ENCODE data around the gene YAE1. TPM values are rescaled to one million over a fixed set of nuclear protein-coding genes. Genes with fewer than 3 reads are reported as not detected.
A peak's percentile ranks its signal among the peaks of the same experiment; 100 is the strongest.

YAE1 gene
- 10 to 100 TPM in 1 of 2 experiments, 1 to 10 TPM in 1; 10.0 to 10.5 TPM for total RNA-seq

DNA sequence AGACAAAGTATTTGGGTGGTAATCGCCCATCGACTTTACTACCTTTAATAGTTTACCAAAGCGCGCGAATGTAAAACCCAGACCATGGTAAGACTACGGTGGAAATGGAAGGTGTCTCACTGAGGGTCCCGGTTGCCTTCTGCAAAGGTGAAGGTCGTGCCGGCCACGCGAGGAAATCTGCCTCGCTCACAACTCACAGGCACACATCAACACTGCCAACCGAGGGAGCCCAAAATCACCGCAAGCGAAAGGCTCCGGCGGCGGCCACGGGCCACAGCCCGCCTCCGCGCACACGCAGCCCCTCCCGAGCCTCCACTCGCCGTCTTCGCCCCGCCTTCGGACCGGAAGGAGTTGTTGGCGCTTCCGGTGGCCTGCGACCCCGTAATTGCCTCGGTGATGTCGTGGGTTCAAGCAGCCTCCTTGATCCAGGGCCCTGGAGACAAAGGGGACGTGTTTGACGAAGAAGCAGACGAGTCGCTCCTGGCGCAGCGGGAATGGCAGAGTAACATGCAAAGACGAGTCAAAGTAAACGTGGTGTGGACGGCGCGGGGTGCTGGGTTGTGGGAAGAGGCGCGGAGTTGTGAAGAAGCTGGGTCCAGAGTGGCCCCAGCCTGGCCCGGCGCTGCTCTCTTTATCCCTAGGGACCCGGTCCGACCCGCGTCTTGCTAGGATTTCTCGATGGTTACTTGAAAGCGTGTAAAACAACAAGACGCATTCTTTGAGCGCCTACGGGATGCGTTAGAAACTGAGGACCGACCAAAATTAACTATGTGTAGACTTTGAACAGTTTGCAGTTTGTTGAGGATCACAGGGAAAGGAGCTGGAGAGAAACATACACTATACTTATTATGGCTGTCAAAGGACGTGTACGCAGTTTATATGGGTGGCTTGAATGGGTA is at the start of gene YAE1:
TSS of gene YAE1 (plus strand) at position 382 of the 899 bp plus-strand sequence. CDS start at position 397, 15 bp downstream.
- H3K4me1 Mint-ChIP-seq, result peaks cover 21% of the 10 kb centered on the region

GRCh38 chr7:39516498-39516897 is 49.7 kb upstream of the YAE1 start:
- DNase-seq, result no peak
- ATAC-seq, result no peak
- Mint-ChIP-seq H3K4me1 (peaks cover 2% of the 10 kb centered on the region), H3K4me3 (no peak overlapping the region), H3K36me3 (no peaks in the 10 kb centered on the region), H3K9me3 (ENCODE audit: low read depth) (no peaks in the 10 kb centered on the region), H3K27ac (no peak overlapping the region), H3K27me3 (peaks cover 16% of the 10 kb centered on the region)
- CTCF ChIA-PET, result no interaction called here

More for the DNA sequence above, at the start of gene YAE1:
- peak within 1 kb of the TSS; percentile 95 for H3K27ac Mint-ChIP-seq
- CTCF ChIA-PET, result interaction anchor here (0.8 to 1.6 kb wide), 3 partner anchors 13 to 177 kb away, joined by 3 to 18 read pairs (median 3); no protein-coding TSS in a partner anchor
- no peaks in the 10 kb centered on the region for H3K27me3 Mint-ChIP-seq
- DNase-seq (peak; percentile 86), ATAC-seq (peak; percentile 97)
- peak within 1 kb of the TSS; percentile 95 for H3K4me3 Mint-ChIP-seq
- peaks cover 10% of the 10 kb centered on the region for H3K36me3 Mint-ChIP-seq
- no peaks in the 10 kb centered on the region for H3K9me3 Mint-ChIP-seq (ENCODE audit: low read depth)

GRCh38 chr7:39517240-39517639 is 49.0 kb upstream of the YAE1 start:
- no peaks in the 10 kb centered on the region for H3K36me3 Mint-ChIP-seq
- H3K9me3 Mint-ChIP-seq (ENCODE audit: low read depth), result no peaks in the 10 kb centered on the region
- CTCF ChIA-PET, result interaction anchor here (0.6 kb wide), 1 partner anchor 47 kb away, joined by 3 read pairs; no protein-coding TSS in a partner anchor
- H3K4me3 Mint-ChIP-seq, result no peak overlapping the region
- no peak for DNase-seq
- peaks cover 2% of the 10 kb centered on the region for H3K4me1 Mint-ChIP-seq
- H3K27ac Mint-ChIP-seq, result no peak overlapping the region
- ATAC-seq, result no peak
- peaks cover 17% of the 10 kb centered on the region for H3K27me3 Mint-ChIP-seq

DNA sequence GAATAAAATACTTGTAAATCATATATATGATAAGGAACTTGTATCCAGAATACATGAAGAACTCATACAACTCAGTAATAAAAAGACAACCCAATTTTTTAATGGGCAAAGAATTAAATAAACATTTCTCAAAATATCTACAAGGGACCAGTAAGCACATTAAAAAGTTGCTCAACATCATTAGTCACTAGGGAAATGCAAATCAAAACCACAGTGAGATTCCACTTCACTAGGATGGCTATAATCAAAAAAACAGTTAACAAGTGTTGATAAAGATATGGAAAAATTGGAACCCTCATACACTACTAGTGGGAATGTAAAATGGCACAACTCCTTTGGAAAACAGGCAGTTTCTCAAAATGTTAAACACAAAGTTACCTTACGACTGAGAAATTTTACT is 40.3 kb upstream of the YAE1 start:
- no peak overlapping the region for H3K27ac Mint-ChIP-seq
- H3K27me3 Mint-ChIP-seq, result peaks cover 34% of the 10 kb centered on the region
- no peaks in the 10 kb centered on the region for H3K36me3 Mint-ChIP-seq
- no peak overlapping the region for H3K4me3 Mint-ChIP-seq
- CTCF ChIA-PET, result no interaction called here
- H3K4me1 Mint-ChIP-seq, result no peaks in the 10 kb centered on the region
- DNase-seq (no peak), ATAC-seq (no peak)
- H3K9me3 Mint-ChIP-seq (ENCODE audit: low read depth), result no peaks in the 10 kb centered on the region

DNA sequence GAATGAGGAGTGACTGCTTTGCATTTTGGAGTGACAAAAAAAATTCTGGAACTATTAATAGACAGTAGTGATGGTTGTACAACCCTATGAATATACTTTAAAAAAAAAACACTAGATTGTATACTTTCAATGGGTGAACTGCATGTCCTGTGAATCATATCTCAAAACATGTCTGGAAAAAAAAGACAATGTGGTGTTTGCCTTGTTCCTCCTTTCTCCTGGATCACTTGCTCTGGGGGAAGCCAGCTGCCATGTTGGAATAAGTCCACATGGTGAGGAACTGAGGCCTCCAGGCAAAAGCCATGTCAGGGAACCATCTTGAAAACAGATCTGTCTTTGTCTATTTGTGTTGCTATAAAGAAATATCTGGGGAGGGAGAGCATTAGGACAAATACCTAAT is 39.5 kb upstream of the YAE1 start:
- H3K4me3 Mint-ChIP-seq, result no peak overlapping the region
- H3K4me1 Mint-ChIP-seq, result no peaks in the 10 kb centered on the region
- H3K36me3 Mint-ChIP-seq, result no peaks in the 10 kb centered on the region
- no peak for ATAC-seq
- CTCF ChIA-PET, result no interaction called here
- H3K27me3 Mint-ChIP-seq, result peaks cover 30% of the 10 kb centered on the region
- DNase-seq, result no peak
- no peak overlapping the region for H3K27ac Mint-ChIP-seq
- no peaks in the 10 kb centered on the region for H3K9me3 Mint-ChIP-seq (ENCODE audit: low read depth)

DNA sequence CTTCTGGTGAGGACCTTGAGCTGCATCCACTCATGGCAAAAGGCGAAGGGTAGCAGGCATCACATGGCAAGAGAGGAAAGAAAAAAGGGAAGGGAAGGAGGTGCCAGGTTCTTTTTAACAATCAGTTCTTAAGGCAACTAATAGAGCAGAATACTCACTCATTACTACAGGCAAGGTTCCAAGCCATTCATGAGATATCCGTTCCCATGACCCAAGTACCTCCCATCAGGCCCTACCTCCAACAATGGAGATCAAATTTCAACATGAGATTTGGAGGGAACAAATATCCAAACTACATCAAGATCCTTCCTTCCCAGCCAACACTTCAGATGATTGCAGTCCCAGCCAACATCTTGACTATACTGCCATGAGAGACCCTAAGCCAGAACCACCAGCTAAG is 38.9 kb upstream of the YAE1 start:
- Mint-ChIP-seq H3K27me3 (peaks cover 34% of the 10 kb centered on the region), H3K9me3 (ENCODE audit: low read depth) (no peaks in the 10 kb centered on the region), H3K36me3 (no peaks in the 10 kb centered on the region), H3K27ac (no peak overlapping the region), H3K4me3 (no peak overlapping the region), H3K4me1 (no peaks in the 10 kb centered on the region)
- DNase-seq, result no peak
- CTCF ChIA-PET, result no interaction called here
- no peak for ATAC-seq

DNA sequence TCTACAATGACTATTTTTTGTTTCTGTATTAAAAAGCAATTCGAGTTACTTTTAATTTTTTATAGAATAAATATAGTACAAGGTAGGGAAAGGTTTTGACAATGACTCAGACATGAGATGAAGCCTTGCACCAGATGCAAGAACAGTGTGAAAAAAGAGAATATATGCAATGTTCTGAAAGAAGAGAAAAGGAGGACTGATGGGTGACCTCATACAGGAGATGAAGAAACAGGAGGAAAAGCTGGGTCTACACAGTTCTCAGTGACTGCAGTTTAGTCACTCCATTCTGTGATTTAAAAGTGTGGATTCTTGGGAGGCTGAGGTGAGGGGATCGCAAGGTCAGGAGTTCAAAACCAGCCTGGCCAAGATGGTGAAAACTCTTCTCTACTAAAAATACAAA is 38.3 kb upstream of the YAE1 start:
- no peak for DNase-seq
- Mint-ChIP-seq H3K9me3 (ENCODE audit: low read depth) (no peaks in the 10 kb centered on the region), H3K36me3 (no peaks in the 10 kb centered on the region), H3K4me1 (no peaks in the 10 kb centered on the region), H3K27ac (no peak overlapping the region), H3K27me3 (peaks cover 34% of the 10 kb centered on the region), H3K4me3 (no peak overlapping the region)
- no peak for ATAC-seq
- CTCF ChIA-PET, result no interaction called here

- H3K4me3 Mint-ChIP-seq, result no peak overlapping the region
- H3K9me3 Mint-ChIP-seq (ENCODE audit: low read depth), result no peaks in the 10 kb centered on the region
- H3K4me1 Mint-ChIP-seq, result no peaks in the 10 kb centered on the region
- peaks cover 28% of the 10 kb centered on the region for H3K27me3 Mint-ChIP-seq
- H3K36me3 Mint-ChIP-seq, result no peaks in the 10 kb centered on the region
- ATAC-seq, result no peak
- no peak for DNase-seq
- CTCF ChIA-PET, result no interaction called here
- H3K27ac Mint-ChIP-seq, result no peak overlapping the region
Measured at GRCh38 chr7:39528849-39529248, 37.4 kb upstream of the YAE1 start.

GRCh38 chr7:39529582-39529981 is 36.6 kb upstream of the YAE1 start:
- Mint-ChIP-seq H3K36me3 (no peaks in the 10 kb centered on the region), H3K27ac (no peak overlapping the region), H3K9me3 (ENCODE audit: low read depth) (no peaks in the 10 kb centered on the region), H3K27me3 (peaks cover 25% of the 10 kb centered on the region), H3K4me3 (no peak overlapping the region), H3K4me1 (no peaks in the 10 kb centered on the region)
- CTCF ChIA-PET, result no interaction called here
- ATAC-seq (no peak), DNase-seq (no peak)

GRCh38 chr7:39530971-39531370 is 35.2 kb upstream of the YAE1 start:
- CTCF ChIA-PET, result no interaction called here

GRCh38 chr7:39531818-39532217 is 34.4 kb upstream of the YAE1 start:
- Mint-ChIP-seq H3K27ac (no peak overlapping the region), H3K27me3 (peaks cover 15% of the 10 kb centered on the region), H3K4me1 (no peaks in the 10 kb centered on the region)

More at GRCh38 chr7:39530971-39531370, 35.2 kb upstream of the YAE1 start:
- Mint-ChIP-seq H3K9me3 (ENCODE audit: low read depth) (no peaks in the 10 kb centered on the region), H3K4me3 (no peak overlapping the region), H3K27me3 (peaks cover 15% of the 10 kb centered on the region), H3K36me3 (no peaks in the 10 kb centered on the region), H3K27ac (no peak overlapping the region), H3K4me1 (no peaks in the 10 kb centered on the region)
- no peak for ATAC-seq
- no peak for DNase-seq

DNA sequence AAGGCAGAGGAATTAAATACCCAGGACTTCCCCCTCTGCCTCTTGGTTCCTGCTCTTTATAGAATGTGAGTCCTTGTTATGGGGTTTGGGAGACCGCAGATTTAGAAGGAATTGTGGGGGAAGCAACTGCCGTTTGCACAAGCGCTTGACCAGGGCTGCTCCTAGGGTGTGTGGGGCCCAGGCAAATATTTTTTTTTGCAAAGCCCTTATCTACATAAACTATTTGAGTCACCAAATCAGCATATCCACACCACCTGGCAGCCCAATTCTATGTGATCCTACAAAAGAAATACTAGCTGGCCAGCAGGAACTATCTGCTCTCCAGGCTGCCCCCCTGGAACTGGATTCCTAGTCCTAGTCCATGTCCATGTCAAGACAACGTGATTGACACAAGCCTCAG is 33.4 kb upstream of the YAE1 start:
- DNase-seq, result no peak
- no peak for ATAC-seq
- H3K9me3 Mint-ChIP-seq (ENCODE audit: low read depth), result no peaks in the 10 kb centered on the region
- no peaks in the 10 kb centered on the region for H3K36me3 Mint-ChIP-seq
- no peak overlapping the region for H3K27ac Mint-ChIP-seq
- peaks cover 12% of the 10 kb centered on the region for H3K27me3 Mint-ChIP-seq
- no peak overlapping the region for H3K4me3 Mint-ChIP-seq
- CTCF ChIA-PET, result no interaction called here
- no peaks in the 10 kb centered on the region for H3K4me1 Mint-ChIP-seq

More at GRCh38 chr7:39531818-39532217, 34.4 kb upstream of the YAE1 start:
- Mint-ChIP-seq H3K4me3 (no peak overlapping the region), H3K36me3 (no peaks in the 10 kb centered on the region), H3K9me3 (ENCODE audit: low read depth) (no peaks in the 10 kb centered on the region)
- no peak for ATAC-seq
- CTCF ChIA-PET, result no interaction called here
- DNase-seq, result no peak

GRCh38 chr7:39534599-39534998 is 31.6 kb upstream of the YAE1 start:
- Mint-ChIP-seq H3K4me3 (no peak overlapping the region), H3K9me3 (ENCODE audit: low read depth) (no peaks in the 10 kb centered on the region), H3K27me3 (peaks cover 8% of the 10 kb centered on the region), H3K36me3 (no peaks in the 10 kb centered on the region), H3K27ac (no peak overlapping the region), H3K4me1 (no peaks in the 10 kb centered on the region)
- no peak for DNase-seq
- CTCF ChIA-PET, result no interaction called here
- ATAC-seq, result no peak

- ATAC-seq (no peak), DNase-seq (no peak)
- Mint-ChIP-seq H3K36me3 (no peaks in the 10 kb centered on the region), H3K4me3 (no peak overlapping the region), H3K27ac (no peak overlapping the region), H3K4me1 (no peaks in the 10 kb centered on the region), H3K9me3 (ENCODE audit: low read depth) (no peaks in the 10 kb centered on the region), H3K27me3 (peaks cover 8% of the 10 kb centered on the region)
- CTCF ChIA-PET, result no interaction called here
Measured at GRCh38 chr7:39535064-39535463, 31.1 kb upstream of the YAE1 start.
